HG02938 (cell line): ENCODE results near the gene FBN2.

Source experiments
- ATAC-seq: cut with Tn5 transposase; IDR thresholded peaks from one replicate; pipeline ENCODE4 v1.9.1; 2021; ENCODE audit warnings: mild to moderate bottlenecking, moderate library complexity; ENCODE audit not compliant: unreplicated experiment

Gene FBN2

DNA sequence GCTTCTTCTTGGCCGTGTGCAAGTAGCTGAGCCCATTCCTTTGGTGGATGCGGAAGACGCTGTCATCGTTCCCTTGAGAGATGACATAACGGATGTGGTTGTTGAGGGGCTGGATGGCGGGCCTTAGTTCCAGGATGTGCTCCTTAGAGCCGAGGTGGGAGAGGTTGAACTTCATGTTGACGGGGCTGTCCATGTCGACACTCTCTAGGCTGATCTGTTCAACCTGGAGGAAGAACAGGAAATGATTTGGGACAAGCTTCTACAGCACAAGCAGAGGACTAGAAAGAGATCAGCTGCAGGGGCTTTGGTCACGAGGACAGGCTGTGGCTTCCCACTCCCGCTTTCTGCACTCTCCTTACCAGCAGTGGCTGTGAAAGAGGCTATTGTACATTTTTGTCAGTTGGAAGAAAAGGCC lies 278.4 kb downstream of the FBN2 start:
- no peak for ATAC-seq

GRCh38 chr5:128258372-128258771 lies 279.7 kb downstream of the FBN2 start:
- ATAC-seq: no peak

DNA sequence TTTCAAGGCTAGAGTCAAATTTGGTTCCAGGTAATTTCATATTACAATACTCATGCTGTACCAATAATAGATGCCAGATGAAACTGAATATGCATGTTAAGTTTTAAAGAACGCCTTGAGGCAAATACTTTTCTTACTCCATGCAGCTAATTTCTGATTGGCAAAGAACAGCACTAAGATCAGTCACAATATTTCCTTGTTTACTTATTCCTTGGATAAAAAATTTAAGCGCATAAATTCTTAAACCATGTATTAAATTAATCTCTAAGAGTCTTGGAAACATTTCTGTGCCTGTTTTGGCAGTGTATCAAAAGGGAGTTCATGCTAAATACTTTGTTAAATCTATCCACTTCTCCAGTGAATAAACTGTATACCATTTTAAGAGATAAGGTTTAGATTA lies 281.0 kb downstream of the FBN2 start:
- no peak for ATAC-seq

DNA sequence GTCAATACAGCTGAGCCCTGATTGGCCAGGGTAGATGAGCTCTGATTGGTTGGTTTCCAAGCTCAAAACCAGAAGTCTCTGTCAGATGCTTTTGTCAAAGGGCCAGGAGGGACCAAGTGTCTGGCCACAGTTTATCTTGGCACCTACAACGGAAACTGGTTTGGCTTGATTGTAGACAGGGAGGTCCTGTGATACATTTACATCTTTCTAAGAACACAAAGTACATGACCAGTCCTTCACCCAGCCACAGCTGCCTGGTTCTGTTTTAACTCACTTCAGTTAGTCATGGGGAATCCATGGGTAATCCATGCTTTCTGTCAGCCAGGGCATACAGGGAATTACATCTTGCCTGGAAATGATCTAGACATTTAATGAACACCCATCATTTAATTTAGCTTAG lies 283.3 kb downstream of the FBN2 start:
- no peak for ATAC-seq

DNA sequence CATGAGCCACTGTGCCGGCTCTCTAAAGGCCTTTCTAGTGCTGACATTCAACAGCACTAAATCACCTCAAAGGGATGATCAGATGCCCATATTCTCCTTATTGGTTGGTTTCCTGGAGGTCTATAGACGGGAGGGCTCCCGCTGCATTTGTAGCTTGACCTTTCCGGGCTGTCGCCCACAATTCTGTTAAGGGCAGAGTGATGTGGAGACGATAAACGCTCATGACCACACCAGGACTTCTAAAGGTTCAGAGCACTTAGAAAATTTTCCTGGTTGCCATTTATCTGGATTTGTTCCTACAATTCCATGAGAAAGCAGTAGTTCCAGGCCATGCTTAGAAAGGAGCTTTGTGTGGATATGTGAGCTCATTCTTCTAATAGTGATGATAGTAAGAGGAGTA lies 284.2 kb downstream of the FBN2 start:
- no peak for ATAC-seq

DNA sequence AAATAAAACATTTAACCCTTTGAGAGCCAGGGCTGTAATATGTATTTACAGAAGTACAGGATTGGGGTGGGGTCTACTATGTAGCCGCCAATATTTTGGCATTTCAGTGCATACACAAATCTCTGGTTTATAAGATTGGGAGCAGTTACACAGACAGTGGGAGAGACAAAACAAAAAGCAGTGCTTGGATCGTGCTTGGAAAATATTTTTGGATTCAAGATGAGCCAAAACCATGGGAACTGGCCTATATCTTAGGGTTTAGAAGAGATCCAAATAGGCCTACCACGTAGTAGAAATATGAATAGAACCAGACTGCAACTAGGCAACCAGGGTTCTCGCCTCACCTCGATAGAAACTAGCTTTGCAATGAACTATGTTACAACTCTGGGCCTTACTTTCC lies 284.9 kb downstream of the FBN2 start:
- ATAC-seq: no peak

DNA sequence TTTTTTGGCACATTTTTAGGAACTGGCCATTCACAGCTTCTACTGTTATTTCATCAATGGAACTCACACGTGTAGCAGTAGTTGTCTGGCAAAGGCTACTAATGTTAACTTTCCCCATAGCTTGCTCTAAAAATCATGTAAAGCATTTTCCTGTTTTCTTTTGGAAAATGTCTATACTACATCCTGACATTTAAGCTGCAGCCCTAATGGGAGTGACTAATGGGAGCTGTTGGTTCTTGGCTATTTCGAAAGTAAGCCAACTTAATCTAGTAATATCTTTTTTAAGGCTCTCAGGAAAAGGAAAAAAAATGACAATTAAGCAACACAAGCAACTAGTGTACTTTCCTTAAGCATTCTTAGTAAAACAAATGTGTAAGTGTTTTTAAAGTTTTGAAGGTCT lies 285.3 kb downstream of the FBN2 start:
- no peak for ATAC-seq

DNA sequence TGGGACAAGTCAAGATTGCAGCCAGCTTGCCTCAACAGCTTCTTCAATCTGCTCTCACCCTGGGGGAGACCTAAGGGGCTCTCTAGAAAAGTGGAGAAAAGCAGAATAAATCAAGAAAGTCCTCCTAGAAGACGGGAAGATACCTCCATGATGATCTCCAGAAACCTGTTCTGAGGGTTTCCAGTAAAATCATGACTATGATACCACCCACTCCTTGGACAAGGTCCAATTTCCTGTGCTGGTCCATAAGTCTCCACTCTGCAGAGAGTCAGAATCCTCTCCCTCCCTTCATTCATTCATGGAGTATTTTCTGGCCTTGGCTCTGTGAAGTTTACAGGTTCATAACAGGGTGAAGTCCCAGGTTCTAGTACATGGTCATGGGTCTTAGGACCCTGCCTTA lies 285.8 kb downstream of the FBN2 start:
- ATAC-seq: no peak

GRCh38 chr5:128245974-128246373 lies 292.1 kb downstream of the FBN2 start:
- no peak for ATAC-seq

GRCh38 chr5:128243958-128244582 lies 294.0 kb downstream of the FBN2 start:
- no peak for ATAC-seq

DNA sequence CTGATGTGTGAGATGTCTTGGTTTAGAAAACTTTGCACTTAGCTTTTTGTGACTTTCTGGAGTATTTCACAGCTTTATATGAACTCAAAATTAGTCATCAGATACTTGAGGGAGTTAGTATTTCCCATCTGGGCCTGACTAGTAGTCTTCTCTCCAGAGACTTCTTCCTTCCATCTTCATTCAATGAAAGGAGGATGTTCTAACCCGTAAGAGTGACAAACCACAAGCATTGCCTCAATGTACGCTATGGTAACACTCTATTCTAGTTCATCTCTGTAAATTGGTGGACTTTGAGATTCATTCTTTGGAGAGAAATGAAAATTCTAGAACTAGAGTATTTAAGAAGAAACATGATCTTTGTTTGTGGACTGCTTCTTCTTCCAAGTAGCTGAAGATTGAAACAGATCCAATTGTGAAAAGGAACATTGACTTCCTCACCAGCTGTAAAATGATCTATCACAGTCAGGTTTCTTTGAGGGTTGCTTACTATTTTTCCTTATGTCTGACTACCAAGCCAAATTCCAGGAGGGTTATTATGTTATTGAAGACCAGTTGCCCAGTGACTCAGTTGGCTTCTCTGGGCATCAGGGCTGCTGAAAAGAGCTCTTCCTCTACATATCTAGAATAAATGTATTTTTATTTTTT lies 296.9 kb downstream of the FBN2 start:
- no peak for ATAC-seq

DNA sequence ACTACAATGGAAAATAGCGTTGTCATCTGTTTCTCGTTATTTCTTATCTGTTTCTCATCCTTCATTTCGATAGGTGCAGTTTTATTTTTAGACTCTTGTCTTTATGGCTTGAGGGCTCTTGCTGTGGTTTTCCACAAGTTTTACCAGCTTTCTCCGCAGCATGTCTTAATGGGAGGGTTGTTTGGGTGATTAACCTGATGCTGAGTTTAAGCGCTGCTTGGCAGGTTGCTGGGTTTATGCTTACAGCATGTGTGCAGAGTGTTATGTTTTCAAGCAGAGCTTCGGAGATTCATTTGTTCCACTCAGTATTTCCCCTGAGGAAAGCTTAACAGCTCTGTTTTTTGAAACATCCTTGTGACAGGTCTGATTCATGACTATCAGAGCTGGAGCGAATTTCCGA lies 300.5 kb downstream of the FBN2 start:
- ATAC-seq: no peak

GRCh38 chr5:128237000-128237399 lies 301.0 kb downstream of the FBN2 start:
- no peak for ATAC-seq

- ATAC-seq: no peak
Observed at GRCh38 chr5:128236334-128236733, 301.7 kb downstream of the FBN2 start.

- ATAC-seq: no peak
Observed at GRCh38 chr5:128234928-128235641, 303.0 kb downstream of the FBN2 start.

GRCh38 chr5:128228521-128228920 lies 309.5 kb downstream of the FBN2 start:
- no peak for ATAC-seq

- ATAC-seq: no peak
Observed at GRCh38 chr5:128228008-128228407, 310.0 kb downstream of the FBN2 start.

GRCh38 chr5:128225245-128226030 lies 312.6 kb downstream of the FBN2 start:
- no peak for ATAC-seq

DNA sequence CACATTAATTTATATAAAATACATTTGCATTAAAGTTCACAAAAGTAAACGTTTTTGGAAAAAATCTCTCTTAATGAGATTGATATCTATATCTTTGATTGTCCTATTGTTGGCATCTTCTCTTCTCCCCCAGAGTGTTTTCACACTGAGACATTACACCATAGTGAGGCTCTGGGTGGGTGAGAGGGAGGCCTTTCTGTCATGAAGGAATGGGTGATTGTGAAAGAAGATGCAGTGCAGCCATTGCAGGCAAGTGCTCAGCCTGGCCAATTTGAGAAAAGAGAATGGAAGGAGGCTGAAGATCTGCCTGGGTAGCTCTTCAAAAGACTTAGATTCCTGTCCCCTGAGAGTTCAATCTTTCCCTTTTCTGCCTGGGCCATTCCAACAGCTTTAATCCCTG lies 313.7 kb downstream of the FBN2 start:
- ATAC-seq: no peak

DNA sequence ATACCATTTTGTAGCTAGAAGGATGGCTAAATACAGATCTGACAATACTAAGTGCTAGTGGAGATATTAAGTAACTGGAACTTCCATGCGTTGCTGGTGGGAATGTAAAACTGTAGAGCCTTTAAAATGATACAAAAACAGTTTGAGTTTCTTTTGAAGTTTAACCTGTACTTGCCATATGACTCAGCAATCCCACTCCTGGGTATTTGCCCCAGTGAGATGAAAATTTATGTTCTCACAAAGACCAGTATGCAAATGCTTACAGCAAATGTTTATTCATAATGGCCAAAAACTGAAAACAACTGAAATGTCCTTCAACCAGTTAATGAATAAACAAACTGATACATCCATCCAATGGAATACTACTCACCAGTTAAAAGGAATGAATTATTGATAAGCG lies 317.2 kb downstream of the FBN2 start:
- no peak for ATAC-seq

DNA sequence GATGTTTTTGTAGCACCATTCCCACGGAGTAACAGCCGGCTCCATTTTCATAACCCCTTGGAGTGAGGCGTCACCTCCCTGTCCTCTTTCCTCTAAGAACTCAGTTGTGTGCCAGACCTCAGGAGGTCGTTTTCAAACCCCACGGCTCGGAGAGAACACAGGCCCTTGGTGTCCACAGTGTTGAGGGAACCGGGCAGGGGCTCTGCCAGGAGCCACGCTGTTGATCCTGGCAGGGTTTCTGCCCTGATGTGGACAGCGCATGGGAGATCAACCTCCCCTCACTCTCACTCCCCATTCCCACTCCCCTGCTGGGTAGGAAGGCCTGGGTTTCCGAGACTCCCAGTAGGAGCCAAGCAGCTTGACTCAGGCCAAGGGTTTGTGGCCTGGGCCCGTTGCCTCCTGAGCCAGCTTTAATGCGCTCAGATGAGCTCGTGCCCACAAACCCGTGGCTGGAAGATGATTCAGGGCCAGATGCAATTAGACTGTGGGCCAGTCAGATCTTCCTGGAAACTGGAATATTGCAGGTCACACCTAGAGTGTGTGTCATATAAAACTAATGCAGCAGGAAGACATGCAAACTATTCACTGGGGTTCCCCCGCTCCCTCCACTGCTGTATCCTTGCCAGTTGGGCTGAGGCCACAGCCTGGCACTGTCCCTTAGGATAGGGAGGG lies 321.0 kb downstream of the FBN2 start:
- no peak for ATAC-seq
